ENCODE data around the gene KIAA0753. TPM values are rescaled to one million over a fixed set of nuclear protein-coding genes. Genes with fewer than 3 reads are reported as not detected.

Gene KIAA0753
- total and polyA plus RNA-seq, 10 of the 15 experiments (the other 5 are each of a cell fraction or from before 2014, with no cell fraction given), result 2.2 to 15.2 (median 7.7) TPM

- TF ChIP-seq NRF1 (conservative IDR thresholded peaks at IDR 0.05; ENCODE audit: low read depth, low read length) (no peak), POLR2A (IDR thresholded peaks at IDR 0.05; ENCODE audit: low read depth, low read length) (no peak), IRF3 (IDR thresholded peaks at IDR 0.05) (no peak)
These were observed 27.0 kb upstream of the KIAA0753 start (continued) for GRCh38 chr17:6667516-6667915.

- in situ Hi-C loops (cut with MboI), result no loop called here
- TF ChIP-seq USF2 (IDR thresholded peaks at IDR 0.05; ENCODE audit: borderline replicate concordance, low read depth, low read length), result no peak
- TF ChIP-seq SUPT20H (IDR thresholded peaks at IDR 0.05; ENCODE audit: borderline replicate concordance, control insufficient read depth, low read depth, low read length), result no peak
- no peak for TF ChIP-seq KLF5 (IDR thresholded peaks at IDR 0.05; ENCODE audit: partially characterized antibody)
- no peak for TF ChIP-seq SREBF1 (IDR thresholded peaks at IDR 0.05; ENCODE audit: low read length)
- no peak for TF ChIP-seq JUNB (IDR thresholded peaks at IDR 0.05)
- TF ChIP-seq ZNF24 (IDR thresholded peaks at IDR 0.05), result no peak
- TF ChIP-seq YBX1 (IDR thresholded peaks at IDR 0.05), result no peak
- no peak for TF ChIP-seq ASH2L (IDR thresholded peaks at IDR 0.05; ENCODE audit: borderline replicate concordance, low read depth)
- no peak for TF ChIP-seq ZBED1 (IDR thresholded peaks at IDR 0.05; ENCODE audit: borderline replicate concordance)
- FAIRE-seq (no peak), ATAC-seq (no peak), DNase-seq (ENCODE audit: low read depth, low spot score) (no peak)
- SMC1A ChIA-PET (ENCODE audit: uncharacterized antibody, unreplicated experiment), result interaction anchor here (0.6 to 2.7 kb wide), 9 partner anchors 39 to 1663 kb away, joined by 3 to 16 read pairs (median 3); partner anchors contain the start of gene TEKT1
- no peak overlapping the region for H3K9ac ChIP-seq (ENCODE audit: control insufficient read depth, insufficient read depth, low read length)
- POLR2A ChIA-PET, result no interaction called here
- RAD21 ChIA-PET (ENCODE audit: unreplicated experiment), result interaction anchor here (0.7 to 3.2 kb wide), 4 partner anchors 177 to 341 kb away, joined by 3 to 17 read pairs (median 6); no protein-coding TSS in a partner anchor
- WGBS (ENCODE audit: insufficient coverage, insufficient replicate concordance, low lambda C conversion rate, missing lambda C conversion rate), result 79% methylated on average over 6 of the region's 6 CpGs
- H3K27ac ChIP-seq (ENCODE audit: control insufficient read depth, insufficient read depth), result no peak overlapping the region
- H3K79me2 ChIP-seq (ENCODE audit: control insufficient read depth, insufficient read depth, low read length), result no peaks in the 10 kb centered on the region
- no peaks in the 10 kb centered on the region for H4K20me1 ChIP-seq (ENCODE audit: control insufficient read depth, insufficient read depth)
- CTCF ChIA-PET, result interaction anchor here (0.6 to 3.1 kb wide), 16 partner anchors 31 to 769 kb away, joined by 3 to 27 read pairs (median 3); partner anchors contain the start of gene TMEM102
- H3K27me3 ChIP-seq (replicated peaks in 1 of 2; ENCODE audit: control insufficient read depth in 2 of 2, insufficient read depth in 2 of 2, low read length in 1 of 2), result no peaks in the 10 kb centered on the region
- no peaks in the 10 kb centered on the region for H3K9me3 ChIP-seq (replicated peaks; ENCODE audit: control insufficient read depth, insufficient read depth, low read length)
- intact Hi-C loops (cut with micrococcal nuclease; ENCODE audit: unreplicated experiment), result loop anchor here (2.0 to 10.0 kb wide), 4 partner anchors 88 to 338 kb away; partner anchors contain the start of gene XAF1
- H3K4me2 ChIP-seq (ENCODE audit: control insufficient read depth, insufficient read depth), result no peak overlapping the region
- no TSS peak for BruUV-seq (replicated peaks)
- H3K4me3 ChIP-seq, result no peak overlapping the region
- no peaks in the 10 kb centered on the region for H3K4me1 ChIP-seq (ENCODE audit: control insufficient read depth, insufficient read depth, low read length)
- no peak overlapping the region for H2AFZ ChIP-seq (ENCODE audit: control insufficient read depth, low read depth, low read length)
- no peaks in the 10 kb centered on the region; a peak in 1 of 4 replicates for H3K36me3 ChIP-seq (ENCODE audit: control insufficient read depth in 2 of 2, insufficient read depth in 2 of 2, low read length in 1 of 2)
These were observed 26.0 kb upstream of the KIAA0753 start for GRCh38 chr17:6666557-6666956.
